CD4-positive, alpha-beta T cell treated with Interleukin-15 for 1 hour (primary cell): ENCODE results near the gene PRKACG.
"Not testable (repeated sequence)": the region's sequence is repeated elsewhere in the genome, so short reads cannot be mapped to it uniquely, and the experiment has no call there.

Source experiments
- DNase-seq: peaks from one replicate; pipeline ENCODE4 v3.0.0-alpha.2; 2020

PRKACG gene

DNA sequence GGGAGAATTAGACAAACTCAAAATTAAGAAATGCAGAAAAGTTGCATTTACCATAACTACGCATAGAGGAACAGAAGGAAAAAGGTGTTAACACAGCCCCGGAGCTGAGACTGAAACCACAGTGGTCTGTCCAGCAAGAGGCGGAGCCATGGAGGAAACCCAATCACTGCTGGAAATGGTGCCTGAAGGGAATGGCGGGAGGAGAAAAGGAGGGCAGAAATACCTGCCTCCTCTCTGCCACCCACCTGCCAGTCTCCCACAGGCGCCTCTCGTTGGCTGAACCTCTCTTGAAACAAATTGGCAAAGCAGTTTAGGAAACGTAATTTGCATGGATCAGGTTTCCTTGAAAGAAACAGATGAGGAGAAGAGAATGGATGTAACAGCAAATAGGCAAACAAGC lies 9.7 kb upstream of the PRKACG start:
- DNase-seq = no peak

DNA sequence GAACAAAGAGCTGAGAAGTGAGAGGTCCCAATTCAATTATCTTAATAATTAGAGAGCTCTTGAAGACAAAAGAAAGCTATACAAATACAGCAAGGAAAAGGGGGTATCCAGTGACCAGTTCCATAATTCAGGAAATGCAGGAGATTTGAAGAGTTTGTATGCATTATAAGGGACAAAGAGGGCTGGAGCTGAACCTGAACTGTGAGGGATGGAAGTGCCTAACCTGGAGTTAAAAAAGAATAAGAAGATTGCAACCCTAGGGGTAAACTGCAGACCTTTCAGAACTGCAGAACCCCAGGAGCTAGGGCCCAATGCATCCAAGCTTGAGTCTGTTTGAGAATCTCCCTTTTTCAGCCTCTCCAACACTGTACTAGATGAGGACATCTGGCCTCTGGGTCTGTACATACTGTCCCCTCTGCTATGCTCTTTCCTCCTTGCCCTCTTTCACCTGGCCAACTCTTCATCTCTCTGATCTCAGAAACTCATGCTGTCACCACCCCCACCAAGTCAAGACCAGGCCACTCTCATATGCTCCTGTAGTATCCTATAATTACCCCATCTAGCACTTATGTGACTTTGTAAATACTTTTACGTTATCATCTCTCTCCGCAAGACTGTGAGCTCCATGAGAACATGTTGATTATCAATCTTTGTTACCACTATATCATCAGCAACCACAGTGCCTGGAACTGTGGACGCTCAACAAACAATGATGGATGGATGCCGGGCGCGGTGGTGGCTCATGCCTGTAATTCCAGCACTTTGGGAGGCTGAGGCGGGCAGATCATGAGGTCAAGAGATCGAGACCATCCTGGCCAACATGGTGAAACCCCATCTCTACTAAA lies 6.6 kb upstream of the PRKACG start:
- DNase-seq = no peak

DNA sequence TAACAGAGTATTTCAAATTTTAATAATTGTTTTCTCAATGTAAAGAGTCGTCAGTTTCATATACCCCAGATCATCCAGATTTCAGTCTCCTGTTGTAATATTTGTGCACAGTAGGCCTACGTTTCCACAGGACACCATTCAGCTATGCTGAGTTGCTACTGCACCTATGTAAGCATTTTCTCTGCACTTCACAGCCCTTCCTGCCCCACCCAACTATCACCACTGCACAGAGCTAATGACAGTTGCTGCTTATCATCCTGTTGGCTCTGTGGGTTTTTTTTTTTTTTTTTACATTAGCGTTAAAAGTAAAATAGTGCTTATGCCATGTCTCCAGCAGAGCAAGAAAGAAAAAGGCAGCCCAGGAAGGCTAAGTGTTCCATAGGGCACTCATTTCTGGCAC lies 5.9 kb upstream of the PRKACG start:
- peak; percentile 49 for DNase-seq

DNA sequence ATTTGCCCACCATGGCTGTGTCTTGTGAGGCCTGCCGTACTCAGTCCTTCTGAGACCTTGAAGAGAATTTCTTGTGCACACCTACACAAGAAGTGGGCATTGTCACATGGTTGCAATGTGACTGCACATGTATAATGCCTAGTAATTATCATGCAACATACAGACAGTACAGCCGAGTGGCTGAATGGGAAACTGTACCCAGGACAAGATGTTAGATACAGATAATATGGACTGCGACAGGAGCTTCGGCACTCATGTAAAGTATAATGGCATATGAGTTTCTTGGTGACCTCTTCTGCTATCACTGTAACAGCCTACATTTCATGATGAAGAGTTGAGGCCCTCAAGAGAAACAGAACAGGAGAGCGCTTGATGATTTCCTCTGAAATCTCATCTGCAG lies 4.8 kb upstream of the PRKACG start:
- no peak for DNase-seq

DNA sequence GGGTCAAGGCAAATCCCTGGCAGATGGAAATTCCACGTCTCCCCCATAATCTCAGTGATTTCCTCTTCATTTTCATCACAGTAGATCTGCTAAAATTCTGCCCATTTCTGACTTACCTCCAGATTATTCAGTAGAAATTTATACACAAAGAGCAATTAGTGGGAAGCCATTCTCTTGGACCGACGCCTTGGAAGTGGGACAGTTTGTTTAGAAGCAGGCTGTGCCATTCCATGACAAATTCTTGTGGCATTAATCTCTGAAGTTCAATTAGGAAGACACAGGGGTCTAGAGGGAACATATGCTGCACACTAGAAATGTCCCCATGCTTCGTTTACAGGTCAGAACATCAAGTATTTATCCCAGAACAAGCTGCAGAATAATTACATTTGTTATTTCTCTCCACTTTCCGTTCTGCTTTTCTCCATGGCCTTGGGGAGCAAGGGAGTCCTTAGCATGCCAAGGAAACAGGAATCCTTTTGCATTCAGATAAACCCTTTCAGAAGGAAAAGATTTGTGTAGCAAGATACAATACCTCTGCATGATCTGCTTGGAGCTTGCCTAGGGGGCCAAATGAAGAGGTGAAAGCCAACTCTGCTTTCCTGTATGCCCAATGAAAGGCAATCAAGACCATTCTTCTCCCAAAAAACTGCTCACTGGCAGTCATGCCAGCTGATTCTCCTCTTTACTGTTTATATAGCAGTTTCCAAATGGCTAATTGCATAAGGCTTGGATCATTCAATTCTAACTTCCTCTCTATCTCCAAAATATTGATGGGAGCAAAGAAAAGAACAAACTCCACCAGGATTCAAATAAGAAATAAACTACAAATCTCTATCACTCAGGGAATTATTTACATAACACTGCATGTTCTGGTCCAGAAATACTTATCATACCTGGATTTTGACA lies 2.5 kb upstream of the PRKACG start:
- no peak for DNase-seq

DNA sequence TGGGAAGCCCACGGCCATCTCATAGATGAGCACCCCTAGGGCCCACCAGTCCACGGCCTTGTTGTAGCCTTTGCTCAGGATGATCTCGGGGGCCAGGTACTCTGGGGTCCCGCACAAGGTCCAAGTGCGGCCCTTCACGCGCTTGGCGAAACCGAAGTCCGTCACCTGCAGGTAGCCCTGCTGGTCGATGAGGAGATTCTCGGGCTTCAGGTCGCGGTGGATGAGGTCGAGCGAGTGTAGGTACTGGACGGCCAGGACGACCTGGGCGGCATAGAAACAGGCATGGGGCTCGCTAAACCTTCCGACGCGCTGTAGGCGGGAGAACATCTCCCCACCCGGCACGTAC lies 558 bp downstream of the PRKACG start:
- no peak for DNase-seq

DNA sequence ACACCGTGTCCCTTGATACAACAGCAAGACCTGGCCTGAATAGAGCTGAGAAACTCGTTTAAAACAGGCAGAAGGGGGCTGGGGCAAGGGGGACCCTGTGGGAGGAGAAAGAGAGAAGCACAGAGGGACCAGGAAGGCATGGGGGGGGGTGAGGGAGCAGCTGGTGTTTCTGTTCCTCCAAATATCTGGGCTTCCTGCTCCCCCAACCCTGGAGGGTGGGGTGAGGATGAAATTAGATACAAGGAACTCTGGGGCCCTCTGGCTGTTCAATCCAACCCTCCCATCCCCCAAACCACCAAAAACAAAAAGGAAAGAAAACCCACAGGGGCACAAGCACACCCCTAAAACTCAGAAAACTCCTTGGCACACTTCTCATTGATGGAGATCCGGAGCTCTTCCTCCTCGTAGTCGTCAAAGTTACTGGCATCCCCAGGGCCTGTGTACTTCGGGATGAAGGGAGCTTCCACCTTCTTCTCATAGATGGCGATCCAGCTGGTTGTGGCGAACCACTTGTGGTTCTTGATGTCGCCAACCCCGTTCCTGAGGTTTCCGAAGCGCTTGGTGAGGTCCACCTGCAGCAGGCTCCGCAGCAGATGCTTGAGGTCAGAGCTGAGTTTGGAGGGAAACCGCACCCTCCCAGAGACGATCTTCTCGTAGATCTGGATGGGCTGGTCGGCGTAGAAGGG lies 1.1 kb downstream of the PRKACG start:
- DNase-seq = no peak

DNA sequence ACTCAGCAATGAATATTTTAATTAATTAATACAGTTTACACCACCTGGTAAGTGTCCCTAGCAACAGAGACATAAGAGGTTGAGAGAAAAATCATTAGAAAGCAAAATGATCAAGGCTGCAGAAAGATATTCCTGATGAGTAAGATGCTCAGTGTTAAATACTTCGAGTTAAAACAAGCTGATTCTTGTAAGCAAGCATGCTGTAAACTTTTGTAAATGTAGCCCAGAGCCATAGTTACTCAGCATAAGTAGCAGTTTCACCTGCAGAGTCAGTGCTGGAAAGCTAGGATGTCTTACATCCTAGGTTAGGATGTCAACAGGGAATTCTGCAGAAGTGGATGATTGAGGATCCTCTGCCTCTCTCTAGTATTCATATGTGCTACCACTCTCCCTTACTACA lies 4.2 kb downstream of the PRKACG start:
- no peak for DNase-seq

DNA sequence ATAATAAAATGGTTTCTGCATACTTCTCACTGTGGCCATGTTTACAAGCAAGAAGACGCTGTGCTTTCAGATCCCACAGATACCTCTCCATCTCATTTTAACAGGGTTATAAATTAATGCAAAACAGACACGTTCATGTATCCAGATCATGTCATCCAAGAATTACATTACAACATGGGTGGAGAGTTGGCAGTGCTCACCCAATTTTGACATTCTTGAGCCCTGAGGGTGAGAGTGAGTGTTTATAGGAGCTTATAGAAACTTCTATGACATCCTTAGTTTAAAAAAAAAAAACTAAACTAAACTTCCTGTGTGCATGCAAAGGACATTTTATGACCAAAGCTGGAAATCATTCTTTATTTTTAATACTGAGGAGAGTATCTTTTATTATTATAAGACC lies 9.1 kb downstream of the PRKACG start:
- DNase-seq = no peak

DNA sequence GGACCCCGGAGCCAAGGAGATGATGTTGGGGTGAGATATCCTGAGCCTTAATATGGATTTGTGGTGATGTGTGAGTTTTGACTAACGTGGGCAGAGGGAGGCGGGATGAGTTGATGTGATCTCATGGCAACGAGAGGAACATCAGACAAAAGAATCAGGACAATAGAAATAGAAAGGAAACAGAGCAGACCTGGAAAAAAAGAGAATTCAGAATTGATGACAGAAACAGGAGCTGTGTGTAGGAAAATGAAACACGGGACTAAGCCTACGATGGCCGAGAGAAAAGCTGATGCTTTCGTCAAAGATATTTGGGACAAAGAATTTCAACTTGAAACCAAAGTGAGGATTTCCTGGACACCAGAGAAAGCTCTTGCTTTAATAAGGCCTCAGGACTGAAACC lies 10.9 kb downstream of the PRKACG start:
- no peak for DNase-seq

DNA sequence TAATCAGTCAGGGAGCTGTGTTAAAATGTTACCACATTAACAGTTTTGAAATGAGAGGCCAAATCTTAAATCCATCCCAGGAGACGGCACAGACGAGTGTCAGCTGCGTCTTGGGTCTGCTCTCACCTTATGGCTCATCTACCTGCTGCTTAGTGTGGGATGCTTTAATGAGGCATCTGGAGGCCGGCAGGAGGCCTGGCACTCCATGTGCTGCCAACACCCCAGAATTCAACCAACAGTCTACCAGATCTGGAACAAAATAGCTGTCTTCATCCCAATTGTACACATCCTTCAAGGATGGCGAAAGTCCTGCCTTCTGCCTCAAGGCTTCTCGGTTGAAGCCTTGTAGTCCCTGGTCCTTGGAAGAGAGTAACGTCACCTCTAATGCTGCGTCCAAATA lies 12.0 kb downstream of the PRKACG start:
- no peak for DNase-seq

DNA sequence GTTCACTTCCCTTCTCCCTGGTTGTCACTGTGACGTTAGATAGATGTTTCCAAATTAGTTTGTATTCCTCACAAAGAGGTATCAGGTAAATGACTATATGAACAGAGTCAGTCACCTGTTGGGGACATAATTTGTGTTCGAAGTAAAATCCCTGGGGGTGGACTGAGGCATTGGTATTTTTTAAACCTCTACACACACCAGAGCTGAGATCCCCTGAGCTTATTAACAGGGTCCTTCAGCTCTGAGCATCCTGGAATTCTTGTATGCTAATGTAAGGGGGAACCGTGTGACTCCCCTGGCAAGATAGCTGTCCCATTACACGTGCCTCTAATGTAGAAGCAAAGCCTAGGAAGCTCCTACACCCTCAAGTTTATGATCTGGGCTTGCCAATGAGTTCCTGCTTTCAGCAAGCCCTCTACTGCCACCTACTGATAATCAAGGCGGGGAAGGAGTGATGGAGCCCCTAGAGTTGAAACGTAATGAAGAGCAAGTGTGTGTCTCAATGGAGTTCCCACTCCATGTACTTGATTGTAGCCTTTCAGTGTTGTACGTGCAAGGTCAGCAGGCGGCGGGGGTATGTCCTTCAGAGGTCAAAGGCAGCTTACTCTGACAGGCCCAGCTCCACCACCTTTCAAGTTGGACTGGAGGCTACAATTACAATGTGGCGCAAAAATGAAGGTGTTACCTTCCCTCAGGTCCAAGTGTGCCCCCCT lies 14.4 kb downstream of the PRKACG start:
- DNase-seq = peak; percentile 67

DNA sequence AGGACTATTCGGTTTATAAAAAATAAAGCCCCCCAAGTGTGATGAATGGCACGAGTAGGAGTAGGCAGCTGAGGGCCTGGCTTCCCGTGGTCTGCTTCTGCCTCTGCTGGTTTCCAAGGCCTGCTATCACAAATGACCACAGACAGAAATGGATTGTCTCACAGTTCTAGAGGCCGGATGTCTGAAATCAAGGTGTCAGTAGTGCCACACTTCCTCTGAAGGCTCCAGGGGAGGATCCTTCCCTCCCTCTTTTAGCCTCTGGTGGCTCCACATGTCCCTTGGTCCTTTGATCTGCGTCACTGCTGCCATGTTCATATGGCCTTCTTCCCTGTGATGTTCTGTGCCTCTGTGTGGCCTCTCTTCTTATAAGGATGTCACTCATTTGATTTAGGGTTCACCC lies 15.1 kb downstream of the PRKACG start:
- no peak for DNase-seq

DNA sequence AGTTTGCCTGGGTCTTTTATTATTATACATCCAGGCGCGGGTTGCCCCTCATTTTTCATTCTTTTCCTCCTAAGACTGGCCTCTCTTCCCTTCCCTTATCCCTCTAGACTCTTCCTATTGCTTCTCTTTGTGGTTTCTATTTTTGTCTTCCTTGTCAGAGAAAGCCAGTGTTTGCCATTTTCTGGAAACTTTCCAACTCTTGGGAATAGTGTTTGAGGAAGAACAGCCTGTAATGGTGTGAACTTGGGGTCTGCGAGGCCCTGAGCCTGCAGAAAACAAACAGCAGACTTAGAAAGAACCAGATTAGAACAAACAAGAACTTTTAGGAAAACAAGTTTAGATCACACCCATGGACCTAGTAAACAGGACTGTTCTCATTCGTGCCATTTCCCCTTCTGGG lies 15.5 kb downstream of the PRKACG start:
- DNase-seq = no peak

DNA sequence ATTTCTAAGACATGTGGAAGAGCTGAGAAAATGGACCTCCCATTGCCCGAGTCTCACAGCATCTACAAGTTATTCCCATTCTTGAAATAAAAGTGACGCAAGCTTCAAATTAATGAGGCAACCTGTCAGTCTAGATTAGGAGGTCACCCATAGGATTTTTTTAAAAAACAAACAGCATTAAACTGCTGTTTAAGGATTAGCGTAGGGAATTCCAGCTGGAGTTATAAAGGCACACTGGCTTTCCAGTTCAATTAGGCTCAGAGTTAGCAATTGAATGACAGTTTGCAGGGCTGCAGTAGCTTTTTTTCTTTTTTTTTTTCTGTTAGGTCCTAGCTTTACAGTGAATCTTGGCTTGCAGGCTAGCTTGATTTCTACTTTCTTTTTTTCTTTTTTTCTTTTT lies 16.2 kb downstream of the PRKACG start:
- DNase-seq = no peak

DNA sequence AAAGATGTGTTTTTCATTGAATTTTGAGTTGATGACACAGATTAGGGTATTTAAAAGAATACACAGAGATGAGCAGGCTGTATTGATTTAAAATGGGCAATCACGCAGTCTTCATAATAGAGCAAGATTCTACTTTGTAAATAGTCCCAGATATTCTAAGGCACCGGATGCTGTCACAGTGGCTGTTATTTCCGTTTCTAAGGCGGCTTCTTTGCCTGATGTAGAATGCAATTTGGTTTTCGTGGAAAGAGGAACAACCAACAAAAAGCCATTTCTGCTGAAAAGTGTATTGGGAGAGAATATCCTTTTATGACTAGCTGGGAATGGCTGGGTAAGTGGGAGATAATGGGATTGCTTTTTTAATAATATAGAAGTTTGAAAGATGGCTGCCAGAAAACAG lies 17.5 kb downstream of the PRKACG start:
- no peak for DNase-seq

DNA sequence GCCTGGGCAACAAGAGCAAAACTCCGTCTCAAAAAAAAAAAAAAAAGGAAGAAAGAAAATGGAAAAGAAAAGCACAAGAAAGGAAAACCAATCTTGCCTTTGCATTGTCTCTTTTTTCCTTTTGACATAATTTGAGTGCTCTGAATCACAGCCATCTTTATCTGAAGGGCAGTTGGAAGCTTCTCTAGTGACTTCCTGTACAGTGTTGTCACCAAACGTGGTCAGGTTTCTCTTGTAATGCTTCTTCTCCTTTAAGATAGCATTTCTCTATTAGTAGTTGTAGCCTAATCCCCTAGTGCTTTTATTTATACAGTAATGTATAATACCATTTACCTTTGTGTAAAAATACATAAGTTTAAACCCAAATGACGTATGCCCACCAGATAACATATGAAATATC lies 18.1 kb downstream of the PRKACG start:
- no peak for DNase-seq

DNA sequence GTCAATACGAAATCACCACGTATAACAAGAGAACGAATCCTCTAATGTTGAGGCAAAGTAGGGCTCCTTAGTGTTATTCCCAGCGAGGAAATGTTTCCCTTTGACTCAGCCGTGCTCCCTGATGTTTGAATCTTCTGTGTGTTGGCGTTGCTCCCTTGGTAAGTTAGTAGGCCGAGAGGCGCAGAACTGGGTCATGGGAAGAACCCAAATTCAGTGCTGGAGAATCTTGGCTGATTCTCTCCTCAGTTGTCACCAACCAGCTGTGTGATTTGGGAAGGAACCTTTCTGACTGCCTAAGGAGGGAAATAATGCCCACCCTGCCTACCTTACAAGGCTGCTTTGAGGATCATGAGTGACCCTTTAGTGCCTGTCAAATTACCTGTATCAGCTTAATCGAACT lies 22.5 kb downstream of the PRKACG start:
- no peak for DNase-seq

DNA sequence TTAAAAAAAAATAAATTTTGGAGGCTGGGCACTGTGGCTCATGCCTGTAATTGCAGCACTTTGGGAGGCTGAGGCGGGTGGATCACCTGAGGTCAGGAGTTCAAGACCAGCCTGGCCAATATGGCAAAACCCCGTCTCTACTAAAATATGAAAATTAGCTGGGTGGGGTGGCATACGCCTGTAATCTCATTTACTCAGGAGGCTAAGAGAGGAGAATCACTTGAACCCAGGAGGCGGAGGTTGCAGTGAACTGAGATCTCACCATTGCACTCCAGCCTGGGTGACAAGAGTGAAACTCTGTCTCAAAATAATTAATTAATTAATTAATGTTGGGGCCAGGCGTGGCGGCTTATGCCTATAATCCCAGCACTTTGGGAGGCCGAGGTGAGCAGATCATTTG lies 27.0 kb downstream of the PRKACG start:
- DNase-seq = not testable (repeated sequence)

DNA sequence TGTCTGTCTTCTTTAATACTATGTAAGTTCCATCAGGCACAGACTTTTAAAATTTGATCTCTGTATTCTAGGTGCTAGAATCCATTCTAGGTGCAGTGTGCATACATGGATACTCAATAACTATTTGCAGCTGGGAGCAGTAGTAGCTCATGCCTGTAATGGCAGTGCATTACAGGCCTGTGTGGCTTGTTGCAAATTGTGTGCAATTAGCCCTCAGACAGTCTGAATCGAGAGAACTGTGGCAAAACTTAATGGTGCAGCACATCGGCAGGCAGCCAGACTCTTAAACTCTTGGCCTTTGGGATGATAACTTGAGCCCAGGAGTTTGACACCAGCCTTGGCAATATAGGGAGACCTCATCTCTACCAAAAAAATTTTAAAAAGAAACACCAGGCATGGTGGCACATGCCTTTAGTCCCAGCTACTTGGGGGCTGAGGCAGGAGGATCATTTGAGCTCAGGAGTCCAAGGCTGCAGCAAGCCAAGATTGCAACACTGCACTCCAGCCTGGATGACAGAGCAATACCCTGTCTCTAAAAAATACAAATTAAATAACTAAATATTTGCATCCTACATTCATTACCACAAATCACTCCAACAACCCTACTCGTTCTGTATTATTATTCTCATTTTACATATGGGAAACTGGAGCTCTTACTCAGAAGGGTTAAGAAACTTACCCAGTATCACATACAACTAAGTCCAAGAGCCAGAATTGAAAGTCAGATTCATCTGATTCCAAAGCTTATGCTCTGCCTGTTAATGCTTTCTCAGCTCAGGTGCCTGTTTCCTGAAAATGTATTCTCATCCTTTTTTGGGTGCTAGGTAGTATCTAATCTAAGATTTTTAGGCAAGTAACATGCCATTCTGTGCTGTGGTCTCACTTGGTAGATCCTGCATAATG lies 30.1 kb downstream of the PRKACG start:
- no peak for DNase-seq

DNA sequence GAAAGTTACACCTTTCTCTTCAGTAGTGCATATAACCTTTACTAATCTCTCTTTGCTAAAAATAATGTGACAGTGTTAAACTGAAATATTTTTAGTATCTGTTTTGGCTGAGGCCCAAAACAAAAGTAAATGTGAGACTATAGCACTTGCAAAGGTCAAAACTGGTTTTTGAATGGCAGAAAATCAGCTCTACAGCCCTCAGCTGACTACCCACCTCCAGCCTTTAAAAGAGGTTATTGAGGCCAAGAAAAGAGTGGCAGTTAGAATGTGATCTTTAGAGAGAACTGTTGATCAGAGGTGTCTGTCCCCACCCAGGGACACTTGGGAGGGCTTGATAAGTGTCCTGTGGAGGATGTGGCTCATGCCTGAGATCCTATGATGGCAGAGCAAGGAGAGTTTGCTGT lies 30.9 kb downstream of the PRKACG start:
- no peak for DNase-seq

DNA sequence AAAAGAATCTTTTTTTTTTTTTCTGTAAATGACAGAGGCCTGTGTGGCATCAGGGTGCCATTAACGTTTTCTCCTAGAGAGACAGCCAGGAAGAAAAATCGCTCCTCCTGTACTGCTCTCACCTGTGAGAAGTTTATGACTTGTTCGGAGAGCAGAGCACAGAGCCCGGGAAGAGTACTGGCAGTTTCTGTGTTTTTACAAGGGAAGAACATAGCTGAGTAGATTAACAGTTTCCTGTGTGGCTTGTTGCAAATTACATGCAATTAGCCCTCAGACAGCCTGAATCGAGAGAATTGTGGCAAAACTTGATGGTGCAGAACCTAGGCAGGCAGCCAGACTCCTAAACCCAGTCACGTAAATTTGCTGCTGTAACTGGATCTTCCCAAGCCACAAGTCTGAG lies 32.1 kb downstream of the PRKACG start:
- no peak for DNase-seq
